Uterus (tissue), 4 donors: ENCODE results near the gene PSMG4. TPM values are rescaled to one million over a fixed set of nuclear protein-coding genes. Genes with fewer than 3 reads are reported as not detected.

Source experiments
- DNase-seq, 2 donors: peaks; one replicate each; pipeline ENCODE4 v3.0.0-alpha.2; 2019 to 2020
- H3K27ac ChIP-seq, 2 donors: fragments of 200-600 bp; sonication (generic); 1 replicate in 1 of 2; 2 replicates in 1 of 2; pipeline ENCODE4 v1.5.1; 2016 to 2018
- H3K27me3 ChIP-seq, 2 donors: fragments of 200-600 bp; sonication (generic); one replicate each; pipeline ENCODE4 v1.5.1; 2018 to 2019; ENCODE audit warnings: control low read depth in 1 of 2
- H3K36me3 ChIP-seq, 2 donors: fragments of 200-600 bp; sonication (generic); one replicate each; pipeline ENCODE4 v1.5.1; 2019; ENCODE audit warnings: control low read depth in 1 of 2
- H3K4me1 ChIP-seq, 2 donors: fragments of 200-600 bp; sonication (generic); one replicate each; pipeline ENCODE4 v1.5.1; 2018 to 2019; ENCODE audit warnings: control low read depth in 1 of 2
- H3K4me3 ChIP-seq, 2 donors: fragments of 200-600 bp; sonication (generic); 1 replicate in 1 of 2; 2 replicates in 1 of 2; pipeline ENCODE4 v1.5.1; 2018 to 2019; ENCODE audit warnings: mild to moderate bottlenecking in 1 of 2
- H3K9me3 ChIP-seq, 2 donors: fragments of 200-600 bp; sonication (generic); one replicate each; pipeline ENCODE4 v1.5.1; 2019; ENCODE audit warnings: control low read depth in 1 of 2
- POLR2A ChIP-seq, 2 donors: fragments of 450-650 bp; IDR thresholded peaks; one replicate each; pipeline ENCODE4 v1.6.1; 2016; ENCODE audit warnings: antibody characterized with exemption in 2 of 2, mild to moderate bottlenecking in 1 of 2, moderate library complexity in 1 of 2
- intact Hi-C: fragments of 100-400 bp; cut with DNase I; formaldehyde crosslinking; loops from one replicate; pipeline ENCODE4 v1.15.1; 2023; ENCODE audit warnings: low total_unique reads
- total RNA-seq, 4 donors: library from RNA; depleted of rRNA in 3 of 4; stranded (reverse); fragments of >200 nt in 3 of 4; gene quantifications; one replicate each; pipeline versions ENCODE4 v1.1.0 to v1.2.4, GENCODE V29; 2014 to 2023
- TF ChIP-seq, protein P1 (sequence below), 4 experiments: fragments of 200-600 bp in 2 of 4; fragments of 450-650 bp in 2 of 4; sonication (generic) in 2 of 4; IDR thresholded peaks; one replicate each; pipeline ENCODE4 v1.5.1; 2016 to 2019; ENCODE audit warnings: antibody characterized with exemption in 4 of 4, mild to moderate bottlenecking in 2 of 4, moderate library complexity in 1 of 4
- donor health status: DM: yes; HTN: yes; CAD: no.

Gene PSMG4
- total RNA-seq, 4 donors from 2014 or later: 13.1 to 49.4 (median 28.0) TPM

DNA sequence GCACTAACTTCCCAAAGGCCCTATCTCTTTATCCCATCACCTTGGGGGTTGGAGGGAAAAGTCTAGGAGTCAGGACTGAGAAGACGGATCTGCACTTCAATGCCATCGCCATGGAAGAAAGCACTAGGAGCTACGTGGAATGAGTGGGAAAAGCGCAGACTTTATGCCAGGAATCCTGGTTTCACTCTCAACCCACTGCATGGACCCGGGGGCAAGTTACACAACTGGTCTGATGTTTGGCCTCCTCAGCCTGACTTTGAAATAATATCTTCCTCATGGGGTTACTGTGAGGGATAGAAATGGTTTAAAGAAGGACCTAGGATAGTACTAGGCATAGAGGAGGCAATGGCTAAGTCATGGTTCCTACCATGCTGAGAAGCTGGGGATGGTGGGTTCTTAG, 13.5 kb upstream of the PSMG4 start:
- no peaks in the 10 kb centered on the region for H3K9me3 ChIP-seq
- DNase-seq: no peak
- no peak overlapping the region for H3K4me3 ChIP-seq
- no peaks in the 10 kb centered on the region for H3K27me3 ChIP-seq
- intact Hi-C loops: no loop called here
- no peak overlapping the region for H3K27ac ChIP-seq
- no peaks in the 10 kb centered on the region for H3K36me3 ChIP-seq
- TF ChIP-seq, protein P1, sequence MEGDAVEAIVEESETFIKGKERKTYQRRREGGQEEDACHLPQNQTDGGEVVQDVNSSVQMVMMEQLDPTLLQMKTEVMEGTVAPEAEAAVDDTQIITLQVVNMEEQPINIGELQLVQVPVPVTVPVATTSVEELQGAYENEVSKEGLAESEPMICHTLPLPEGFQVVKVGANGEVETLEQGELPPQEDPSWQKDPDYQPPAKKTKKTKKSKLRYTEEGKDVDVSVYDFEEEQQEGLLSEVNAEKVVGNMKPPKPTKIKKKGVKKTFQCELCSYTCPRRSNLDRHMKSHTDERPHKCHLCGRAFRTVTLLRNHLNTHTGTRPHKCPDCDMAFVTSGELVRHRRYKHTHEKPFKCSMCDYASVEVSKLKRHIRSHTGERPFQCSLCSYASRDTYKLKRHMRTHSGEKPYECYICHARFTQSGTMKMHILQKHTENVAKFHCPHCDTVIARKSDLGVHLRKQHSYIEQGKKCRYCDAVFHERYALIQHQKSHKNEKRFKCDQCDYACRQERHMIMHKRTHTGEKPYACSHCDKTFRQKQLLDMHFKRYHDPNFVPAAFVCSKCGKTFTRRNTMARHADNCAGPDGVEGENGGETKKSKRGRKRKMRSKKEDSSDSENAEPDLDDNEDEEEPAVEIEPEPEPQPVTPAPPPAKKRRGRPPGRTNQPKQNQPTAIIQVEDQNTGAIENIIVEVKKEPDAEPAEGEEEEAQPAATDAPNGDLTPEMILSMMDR (IDR thresholded peaks at IDR 0.05): no peak
- TF ChIP-seq POLR2A (IDR thresholded peaks at IDR 0.05): no peak
- H3K4me1 ChIP-seq: no peaks in the 10 kb centered on the region

DNA sequence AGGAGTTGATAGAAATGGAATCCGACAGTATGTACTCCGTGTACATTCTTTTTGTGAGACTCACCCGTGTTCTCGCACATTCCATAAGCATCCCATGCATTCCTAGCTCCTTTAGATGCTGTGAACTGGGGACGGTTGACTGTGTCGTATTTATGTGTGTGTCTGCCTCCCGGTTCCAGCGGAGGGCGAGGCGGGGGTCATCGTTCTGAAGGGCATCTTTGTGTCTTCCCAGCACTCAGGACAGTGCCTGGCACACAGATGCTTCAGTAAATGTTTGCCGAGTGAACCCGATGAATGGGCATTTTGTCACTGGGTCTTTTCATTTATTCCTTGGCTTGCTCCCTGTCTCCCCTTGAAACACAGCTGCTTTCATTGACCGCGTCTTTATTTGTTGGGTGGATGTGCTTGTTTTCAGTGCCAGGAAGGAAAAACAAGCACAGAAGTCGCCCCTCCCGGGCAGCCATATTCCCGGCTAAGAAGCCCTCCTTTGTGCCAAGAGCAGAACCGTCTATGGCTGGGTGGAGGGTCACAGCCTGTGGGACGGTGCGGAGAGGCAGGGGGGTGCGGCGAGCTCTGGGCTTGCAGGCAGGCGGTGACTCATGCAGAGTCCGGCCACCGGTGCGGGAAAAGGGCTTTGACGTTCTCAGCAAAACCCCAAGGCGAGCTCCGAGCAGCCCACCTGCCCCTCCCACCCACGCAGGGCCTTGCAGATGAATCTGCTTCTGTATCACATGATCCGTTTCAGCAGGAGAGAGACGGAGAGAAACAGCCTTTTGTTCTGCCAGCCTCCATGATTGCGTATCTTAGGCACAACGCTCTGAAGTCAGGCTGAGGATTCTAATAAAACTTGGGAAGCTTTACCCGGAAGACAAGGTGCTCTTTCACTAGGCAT, 11.2 kb upstream of the PSMG4 start:
- TF ChIP-seq POLR2A (IDR thresholded peaks at IDR 0.05): no peak
- TF ChIP-seq, protein P1 (IDR thresholded peaks at IDR 0.05): no peak
- Histone ChIP-seq H3K4me1 (no peaks in the 10 kb centered on the region), H3K9me3 (no peaks in the 10 kb centered on the region), H3K27me3 (no peaks in the 10 kb centered on the region), H3K27ac (peak overlapping the region; percentile 38 to 63), H3K4me3 (peak overlapping the region; percentile 28 to 35), H3K36me3 (no peaks in the 10 kb centered on the region)
- intact Hi-C loops: no loop called here
- peak; percentile 65 to 78 for DNase-seq

DNA sequence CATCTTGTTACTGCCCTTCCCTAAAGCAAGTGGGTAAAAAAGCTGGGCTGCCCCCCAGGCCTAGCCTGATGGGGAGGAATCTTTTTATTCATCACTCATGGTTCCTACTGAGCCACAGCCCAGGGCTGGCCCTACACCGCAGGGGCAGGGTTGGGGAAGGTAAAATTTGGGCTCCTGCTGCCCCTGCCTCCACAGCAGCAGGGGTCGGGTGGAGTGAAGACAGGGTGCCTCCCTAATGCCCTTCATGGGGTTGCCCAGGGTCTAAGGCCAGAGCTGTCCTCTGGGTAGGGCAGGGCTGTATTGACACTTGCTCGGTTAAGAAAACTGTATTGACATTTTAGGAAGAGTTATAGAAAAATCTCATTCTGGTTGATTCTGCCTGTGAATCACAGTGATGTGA, 8.9 kb upstream of the PSMG4 start:
- no peak overlapping the region for H3K27ac ChIP-seq
- H3K9me3 ChIP-seq: no peaks in the 10 kb centered on the region
- intact Hi-C loops: loop anchor here (5.0 kb wide), 1 partner anchor 123 kb away; no protein-coding TSS in a partner anchor
- no peak overlapping the region for H3K4me3 ChIP-seq
- no peak for DNase-seq
- H3K36me3 ChIP-seq: no peaks in the 10 kb centered on the region
- H3K27me3 ChIP-seq: no peaks in the 10 kb centered on the region
- no peaks in the 10 kb centered on the region for H3K4me1 ChIP-seq
- TF ChIP-seq POLR2A (IDR thresholded peaks at IDR 0.05): no peak
- TF ChIP-seq, protein P1 (IDR thresholded peaks at IDR 0.05): no peak

DNA sequence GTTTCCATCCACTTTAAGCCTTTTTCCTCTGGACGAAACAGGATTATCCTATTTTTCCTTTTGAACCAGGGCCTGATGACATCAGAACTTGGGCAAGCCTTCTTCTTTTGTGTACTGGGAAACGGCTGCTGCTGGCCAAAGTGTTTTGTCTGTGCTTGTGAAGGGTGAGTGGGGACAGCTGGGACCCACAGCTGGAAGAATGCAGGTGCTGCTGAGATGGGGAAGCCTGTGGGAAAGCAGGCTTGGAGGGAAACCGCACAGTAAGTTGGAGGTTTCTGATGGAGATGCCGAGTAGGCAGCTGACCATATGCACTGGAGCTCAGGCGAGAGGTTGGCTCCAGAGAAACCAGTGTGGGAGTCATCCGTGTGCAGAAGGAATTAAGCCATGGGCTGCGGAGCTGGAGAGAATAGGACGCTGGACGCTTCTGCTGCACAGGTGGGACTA, 8.5 kb upstream of the PSMG4 start:
- Histone ChIP-seq H3K27ac (no peak overlapping the region), H3K4me1 (no peaks in the 10 kb centered on the region), H3K9me3 (no peaks in the 10 kb centered on the region), H3K4me3 (no peak overlapping the region), H3K36me3 (no peaks in the 10 kb centered on the region), H3K27me3 (no peaks in the 10 kb centered on the region)
- peak in 1 of 2 donors; percentile 30 for DNase-seq
- intact Hi-C loops: loop anchor here (5.0 kb wide), 1 partner anchor 123 kb away; no protein-coding TSS in a partner anchor
- TF ChIP-seq POLR2A (IDR thresholded peaks at IDR 0.05): no peak
- TF ChIP-seq, protein P1 (IDR thresholded peaks at IDR 0.05): no peak
